ENCODE measurements around the gene DOCK8. TPM values are rescaled to one million over a fixed set of nuclear protein-coding genes. Genes with fewer than 3 reads are reported as not detected.

Gene DOCK8
- total RNA-seq, 4 donors from 2014 or later = 11.6 to 46.1 (median 31.8) TPM

DNA sequence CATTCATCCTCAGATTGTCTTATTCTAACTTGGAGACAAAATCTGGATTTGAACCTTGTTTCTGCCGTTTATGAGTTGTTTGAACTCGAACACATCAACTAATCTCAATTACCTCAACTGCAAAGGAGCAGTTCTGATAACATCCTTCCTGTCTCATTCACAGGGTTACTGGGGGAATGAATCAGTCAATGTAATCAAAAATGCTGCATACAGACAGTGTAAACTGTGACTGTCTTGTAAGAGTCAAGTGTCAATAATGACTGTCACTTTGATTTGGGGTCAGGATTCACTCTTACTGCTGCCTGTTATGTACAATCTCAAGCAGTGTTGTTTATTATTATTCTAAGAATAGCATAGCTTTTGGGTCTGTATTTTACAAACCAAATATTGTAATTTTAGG lies 273.8 kb downstream of the DOCK8 start:
- H3K4me1 ChIP-seq = peaks cover 0 to 6% (median 0%) of the 10 kb centered on the region in 3 donors
- 65 to 86% methylated on average over 1 to 2 of the region's 2 CpGs for WGBS, 2 donors (ENCODE audit: low coverage in 1 of 2)
- TF ChIP-seq POLR2A (IDR thresholded peaks at IDR 0.05) = no peak
- no peak for TF ChIP-seq POLR2AphosphoS5 (IDR thresholded peaks at IDR 0.05)
- no peak for TF ChIP-seq EP300 (IDR thresholded peaks at IDR 0.05)
- no peak for TF ChIP-seq CTCF (IDR thresholded peaks at IDR 0.05)
- H3K27ac ChIP-seq = no peak overlapping the region
- no peak overlapping the region for H3K4me3 ChIP-seq
- H3K36me3 ChIP-seq = no peaks in the 10 kb centered on the region
- H3K27me3 ChIP-seq = no peaks in the 10 kb centered on the region
- no peak for ATAC-seq
- H3K9me3 ChIP-seq = peaks cover 0 to 4% (median 0%) of the 10 kb centered on the region in 3 donors

DNA sequence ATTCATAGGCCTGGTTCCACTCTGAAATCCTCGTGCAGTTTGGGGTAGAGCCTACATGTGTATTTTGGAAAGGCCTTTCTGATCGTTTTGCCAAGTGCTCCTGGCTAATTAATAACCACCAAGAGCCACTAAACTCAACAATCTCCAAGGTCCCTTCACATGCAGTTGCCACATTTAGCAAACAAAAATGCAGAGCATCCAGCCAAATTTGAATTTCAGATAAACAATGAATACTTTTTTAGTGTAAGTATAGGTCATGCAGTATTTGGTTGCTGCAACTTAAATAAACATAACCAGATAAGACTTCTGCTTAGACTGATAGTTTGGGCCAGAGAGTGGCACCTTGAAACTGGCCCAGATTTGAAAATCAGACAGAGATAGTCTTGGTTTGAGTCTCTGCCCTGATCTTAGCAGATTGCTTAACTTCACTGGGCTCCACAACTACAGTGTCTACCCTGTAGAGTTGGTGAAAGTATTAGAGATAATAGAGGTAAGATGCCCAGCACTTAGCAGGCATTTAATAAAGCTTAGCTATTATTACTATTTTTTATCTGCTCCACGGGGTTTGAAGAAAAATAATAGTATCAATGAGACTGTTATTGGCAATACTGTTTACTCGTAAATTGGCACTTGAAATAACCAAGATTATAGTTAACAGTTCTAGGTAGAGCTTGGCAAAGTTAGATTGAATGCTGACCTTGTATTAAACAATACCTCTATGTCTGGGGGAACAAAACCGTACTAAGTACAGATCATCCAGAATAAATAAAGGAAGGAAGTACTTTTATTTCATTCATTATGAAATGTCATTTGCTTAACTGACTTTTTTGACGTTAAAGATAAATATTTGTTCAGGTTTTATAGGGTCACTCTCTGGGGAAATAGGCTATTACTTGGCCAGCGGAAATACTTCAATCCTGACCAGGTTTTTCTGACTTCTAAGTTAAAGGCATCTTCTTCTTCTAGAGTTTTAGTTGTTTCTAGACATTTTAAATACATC lies 274.8 kb downstream of the DOCK8 start:
- no peak overlapping the region for H3K27ac ChIP-seq
- ATAC-seq = no peak
- H3K36me3 ChIP-seq = no peaks in the 10 kb centered on the region
- peaks cover 0 to 6% (median 0%) of the 10 kb centered on the region in 3 donors for H3K4me1 ChIP-seq
- H3K4me3 ChIP-seq = no peak overlapping the region
- whole genome bisulfite sequencing, 2 donors (ENCODE audit: low coverage in 1 of 2) = 38 to 53% methylated on average over 7 of the region's 7 CpGs
- TF ChIP-seq POLR2AphosphoS5 (IDR thresholded peaks at IDR 0.05) (no peak), EP300 (IDR thresholded peaks at IDR 0.05) (no peak), POLR2A (IDR thresholded peaks at IDR 0.05) (no peak), CTCF (IDR thresholded peaks at IDR 0.05) (no peak)
- no peaks in the 10 kb centered on the region for H3K27me3 ChIP-seq
- no peaks in the 10 kb centered on the region for H3K9me3 ChIP-seq

GRCh38 chr9:494764-495163 lies 280.1 kb downstream of the DOCK8 start:
- H3K27me3 ChIP-seq = no peaks in the 10 kb centered on the region
- H3K27ac ChIP-seq = no peak overlapping the region
- no peak for TF ChIP-seq POLR2A (IDR thresholded peaks at IDR 0.05)
- TF ChIP-seq EP300 (IDR thresholded peaks at IDR 0.05) = no peak
- no peak for TF ChIP-seq POLR2AphosphoS5 (IDR thresholded peaks at IDR 0.05)
- no peak for TF ChIP-seq CTCF (IDR thresholded peaks at IDR 0.05)
- no peak overlapping the region for H3K4me3 ChIP-seq
- no peaks in the 10 kb centered on the region for H3K4me1 ChIP-seq
- H3K36me3 ChIP-seq = no peaks in the 10 kb centered on the region
- no peak for ATAC-seq
- H3K9me3 ChIP-seq = no peaks in the 10 kb centered on the region
- 92 to 100% methylated on average over 1 of the region's 1 CpG for WGBS, 2 donors (ENCODE audit: low coverage in 1 of 2)

DNA sequence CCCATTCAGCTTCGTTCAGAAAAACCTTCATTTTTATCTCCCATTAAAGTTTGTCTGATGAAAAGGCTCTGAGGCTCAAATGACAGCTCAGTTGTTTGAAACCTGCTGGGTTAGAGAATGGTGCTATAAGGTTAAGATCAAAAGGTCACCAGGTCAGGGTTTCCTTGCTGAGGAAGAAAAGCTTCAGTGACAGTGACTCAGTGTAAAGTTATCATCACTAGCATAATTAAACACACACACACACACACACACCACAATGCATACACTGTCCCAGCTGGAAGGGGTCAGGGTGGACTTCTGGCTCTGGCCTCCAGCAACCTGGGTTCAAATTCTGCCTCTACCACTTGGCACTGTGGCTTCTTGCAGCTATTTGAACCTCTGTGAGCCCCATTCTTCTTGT lies 281.1 kb downstream of the DOCK8 start:
- ATAC-seq = no peak
- H3K4me1 ChIP-seq = no peaks in the 10 kb centered on the region
- no peak overlapping the region for H3K27ac ChIP-seq
- TF ChIP-seq CTCF (IDR thresholded peaks at IDR 0.05) = no peak
- 43 to 57% methylated on average over 1 of the region's 1 CpG for WGBS, 2 donors (ENCODE audit: low coverage in 1 of 2)
- H3K36me3 ChIP-seq = no peaks in the 10 kb centered on the region
- no peaks in the 10 kb centered on the region for H3K27me3 ChIP-seq
- no peak overlapping the region for H3K4me3 ChIP-seq
- H3K9me3 ChIP-seq = no peaks in the 10 kb centered on the region

DNA sequence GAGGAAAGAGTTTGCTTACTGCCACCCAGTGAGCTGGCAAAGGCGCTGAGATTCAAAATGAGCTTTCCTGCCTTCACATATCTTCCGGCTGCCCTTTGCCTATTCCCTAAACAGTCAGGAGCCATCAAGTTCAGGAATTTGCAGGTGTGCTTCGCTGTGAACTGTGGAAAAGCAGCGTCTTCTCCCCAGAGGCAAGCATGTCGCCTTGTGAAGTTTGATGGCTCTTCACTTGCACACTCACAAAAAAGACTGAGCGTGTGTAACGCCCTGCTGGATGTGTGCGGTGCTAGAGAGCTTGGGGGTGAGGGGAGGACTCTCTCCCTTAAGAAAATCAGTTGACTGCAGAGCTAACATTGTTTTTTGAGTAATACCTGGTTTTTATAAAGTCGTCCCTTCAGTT lies 288.7 kb downstream of the DOCK8 start:
- TF ChIP-seq CTCF (IDR thresholded peaks at IDR 0.05) = no peak
- TF ChIP-seq POLR2A (IDR thresholded peaks at IDR 0.05) = no peak
- TF ChIP-seq POLR2AphosphoS5 (IDR thresholded peaks at IDR 0.05) = no peak
- TF ChIP-seq EP300 (IDR thresholded peaks at IDR 0.05) = no peak
- H3K36me3 ChIP-seq = no peaks in the 10 kb centered on the region
- H3K27ac ChIP-seq = no peak overlapping the region
- no peaks in the 10 kb centered on the region for H3K27me3 ChIP-seq
- H3K4me1 ChIP-seq = peaks cover 0 to 31% (median 3%) of the 10 kb centered on the region in 3 donors
- 73 to 86% methylated on average over 3 to 8 of the region's 9 CpGs for WGBS, 2 donors (ENCODE audit: low coverage in 1 of 2)
- ATAC-seq = no peak
- H3K4me3 ChIP-seq = peak overlapping the region in 1 of 2 donors; percentile 70
- no peaks in the 10 kb centered on the region for H3K9me3 ChIP-seq
